Stimulated activated naive B cell treated with anti-CD40 and anti-IgM and Interleukin-4, amounts not matched to agents 10 μg/mL and 1 μg/mL and 100 μg/mL, for 72 hours (primary cell): ENCODE data around the gene ARHGDIG.

Experiments used
- ATAC-seq, 2 donors: fragments of 150-1000 bp; cut with Tn5 transposase; replicated peaks; 2 replicates each; pipeline ENCODE4 v1.10.0; 2021; ENCODE audit warnings: moderate library complexity in 1 of 2
- DNase-seq: peaks from one replicate; pipeline ENCODE4 v3.0.0; 2021
- H3K27ac Mint-ChIP-seq: one replicate; pipeline ENCODE4 v1.8.0; 2022; ENCODE audit warnings: mild to moderate bottlenecking, mixed read lengths
- H3K27me3 Mint-ChIP-seq, 2 donors: one replicate each; pipeline ENCODE4 v1.8.0; 2022; ENCODE audit warnings: mixed read lengths in 2 of 2
- H3K36me3 Mint-ChIP-seq, 2 donors: one replicate each; pipeline ENCODE4 v1.8.0; 2022; ENCODE audit warnings: mixed read lengths in 2 of 2, mild to moderate bottlenecking in 1 of 2
- H3K4me1 Mint-ChIP-seq, 2 donors: one replicate each; pipeline ENCODE4 v1.8.0; 2022; ENCODE audit warnings: mixed read lengths in 2 of 2, mild to moderate bottlenecking in 1 of 2
- H3K4me3 Mint-ChIP-seq, 2 donors: one replicate each; pipeline ENCODE4 v1.8.0; 2022; ENCODE audit warnings: mild to moderate bottlenecking in 2 of 2, mixed read lengths in 2 of 2, moderate library complexity in 1 of 2
- H3K9me3 Mint-ChIP-seq, 2 donors: one replicate each; pipeline ENCODE4 v1.8.0; 2022; ENCODE audit warnings: mixed read lengths in 2 of 2, mild to moderate bottlenecking in 1 of 2

The ARHGDIG gene

GRCh38 chr16:280552-280951 lies at the start of gene ARHGDIG:
TSS of gene ARHGDIG (plus strand) at chr16:280591. CDS start at chr16:280681, 90 bp downstream.
- no peak for DNase-seq
- peaks cover 31 to 52% of the 10 kb centered on the region in 2 donors for H3K27me3 Mint-ChIP-seq
- ATAC-seq: no peak
- no peak within 1 kb of the TSS for H3K27ac Mint-ChIP-seq
- peaks cover 11 to 12% of the 10 kb centered on the region in 2 donors for H3K36me3 Mint-ChIP-seq
- H3K9me3 Mint-ChIP-seq: no peaks in the 10 kb centered on the region
- H3K4me1 Mint-ChIP-seq: peaks cover 4 to 23% of the 10 kb centered on the region in 2 donors
- no peak within 1 kb of the TSS for H3K4me3 Mint-ChIP-seq

- Mint-ChIP-seq H3K27me3 (no peaks in the 10 kb centered on the region), H3K36me3 (peaks cover 5 to 24% of the 10 kb centered on the region in 2 donors), H3K27ac (no peak overlapping the region), H3K4me1 (peaks cover 21 to 34% of the 10 kb centered on the region in 2 donors), H3K4me3 (no peak overlapping the region), H3K9me3 (peaks cover 0 to 2% of the 10 kb centered on the region in 2 donors)
- ATAC-seq: no peak
- no peak for DNase-seq
Observed at GRCh38 chr16:230949-231348, 49.4 kb upstream of the ARHGDIG start.

GRCh38 chr16:234468-235305 lies 45.7 kb upstream of the ARHGDIG start, which contains the start of gene FAM234A:
TSS of gene FAM234A (plus strand) at chr16:234821. CDS start at chr16:254414, 19,593 bp downstream.
- H3K9me3 Mint-ChIP-seq: peaks cover 0 to 2% of the 10 kb centered on the region in 2 donors
- H3K27me3 Mint-ChIP-seq: no peaks in the 10 kb centered on the region
- H3K4me1 Mint-ChIP-seq: peaks cover 11 to 22% of the 10 kb centered on the region in 2 donors
- peak within 1 kb of the TSS; percentile 97 for H3K27ac Mint-ChIP-seq
- DNase-seq: peak; percentile 94
- H3K4me3 Mint-ChIP-seq: peak within 1 kb of the TSS; percentile 93 to 96
- ATAC-seq: peak; percentile 90 to 92
- peaks cover 8 to 14% of the 10 kb centered on the region in 2 donors for H3K36me3 Mint-ChIP-seq

GRCh38 chr16:239948-240277 lies 40.5 kb upstream of the ARHGDIG start:
- Mint-ChIP-seq H3K4me1 (peaks cover 18 to 56% of the 10 kb centered on the region in 2 donors), H3K36me3 (peaks cover 21 to 30% of the 10 kb centered on the region in 2 donors), H3K9me3 (peaks cover 0 to 2% of the 10 kb centered on the region in 2 donors), H3K27me3 (no peaks in the 10 kb centered on the region), H3K27ac (peak overlapping the region; percentile 57), H3K4me3 (peak overlapping the region; percentile 14 to 51)
- ATAC-seq (peak; percentile 5 to 6), DNase-seq (no peak)

GRCh38 chr16:240559-240958 lies 39.8 kb upstream of the ARHGDIG start:
- H3K27ac Mint-ChIP-seq: peak overlapping the region; percentile 57
- DNase-seq: no peak

GRCh38 chr16:242281-242680 lies 38.1 kb upstream of the ARHGDIG start:
- no peak for DNase-seq
- Mint-ChIP-seq H3K9me3 (no peaks in the 10 kb centered on the region), H3K27ac (no peak overlapping the region), H3K36me3 (peaks cover 21 to 34% of the 10 kb centered on the region in 2 donors), H3K4me3 (no peak overlapping the region), H3K27me3 (no peaks in the 10 kb centered on the region), H3K4me1 (peaks cover 13 to 53% of the 10 kb centered on the region in 2 donors)
- no peak for ATAC-seq

More at GRCh38 chr16:240559-240958, 39.8 kb upstream of the ARHGDIG start:
- H3K27me3 Mint-ChIP-seq: no peaks in the 10 kb centered on the region
- ATAC-seq: no peak
- H3K9me3 Mint-ChIP-seq: peaks cover 0 to under 1% of the 10 kb centered on the region in 2 donors
- peak overlapping the region in 1 of 2 donors; percentile 51 for H3K4me3 Mint-ChIP-seq
- H3K36me3 Mint-ChIP-seq: peaks cover 23 to 35% of the 10 kb centered on the region in 2 donors
- peaks cover 17 to 50% of the 10 kb centered on the region in 2 donors for H3K4me1 Mint-ChIP-seq

- H3K9me3 Mint-ChIP-seq: no peaks in the 10 kb centered on the region
- peaks cover 19 to 38% of the 10 kb centered on the region in 2 donors for H3K36me3 Mint-ChIP-seq
- no peak for DNase-seq
- peaks cover 13 to 49% of the 10 kb centered on the region in 2 donors for H3K4me1 Mint-ChIP-seq
- no peak overlapping the region for H3K4me3 Mint-ChIP-seq
- H3K27ac Mint-ChIP-seq: no peak overlapping the region
- no peaks in the 10 kb centered on the region for H3K27me3 Mint-ChIP-seq
- no peak for ATAC-seq
Observed at GRCh38 chr16:243348-243747, 37.0 kb upstream of the ARHGDIG start.

GRCh38 chr16:245105-245504 lies 35.3 kb upstream of the ARHGDIG start:
- no peak overlapping the region for H3K27ac Mint-ChIP-seq
- peaks cover 7 to 41% of the 10 kb centered on the region in 2 donors for H3K4me1 Mint-ChIP-seq

GRCh38 chr16:247027-247426 lies 33.4 kb upstream of the ARHGDIG start:
- Mint-ChIP-seq H3K27me3 (no peaks in the 10 kb centered on the region), H3K4me3 (no peak overlapping the region), H3K27ac (no peak overlapping the region), H3K36me3 (peaks cover 27 to 43% of the 10 kb centered on the region in 2 donors), H3K9me3 (no peaks in the 10 kb centered on the region), H3K4me1 (peaks cover 3 to 29% of the 10 kb centered on the region in 2 donors)
- DNase-seq (no peak), ATAC-seq (no peak)

More at GRCh38 chr16:245105-245504, 35.3 kb upstream of the ARHGDIG start:
- Mint-ChIP-seq H3K36me3 (peaks cover 21 to 34% of the 10 kb centered on the region in 2 donors), H3K9me3 (no peaks in the 10 kb centered on the region), H3K4me3 (no peak overlapping the region), H3K27me3 (no peaks in the 10 kb centered on the region)
- ATAC-seq: no peak
- DNase-seq: no peak

- Mint-ChIP-seq H3K27me3 (no peaks in the 10 kb centered on the region), H3K27ac (no peak overlapping the region), H3K4me1 (peaks cover 6 to 34% of the 10 kb centered on the region in 2 donors), H3K4me3 (no peak overlapping the region), H3K9me3 (no peaks in the 10 kb centered on the region), H3K36me3 (peaks cover 30 to 39% of the 10 kb centered on the region in 2 donors)
- ATAC-seq (no peak), DNase-seq (no peak)
Observed at GRCh38 chr16:249431-249830, 31.0 kb upstream of the ARHGDIG start.

GRCh38 chr16:252366-253337 lies 27.7 kb upstream of the ARHGDIG start:
- H3K4me1 Mint-ChIP-seq: peaks cover 8 to 25% of the 10 kb centered on the region in 2 donors
- no peaks in the 10 kb centered on the region for H3K27me3 Mint-ChIP-seq
- peaks cover 43 to 44% of the 10 kb centered on the region in 2 donors for H3K36me3 Mint-ChIP-seq
- ATAC-seq (peak; percentile 94 to 96), DNase-seq (peak; percentile 29)
- H3K9me3 Mint-ChIP-seq: no peaks in the 10 kb centered on the region
- peak overlapping the region; percentile 97 for H3K27ac Mint-ChIP-seq
- peak overlapping the region; percentile 79 to 89 for H3K4me3 Mint-ChIP-seq

- peaks cover 41 to 44% of the 10 kb centered on the region in 2 donors for H3K36me3 Mint-ChIP-seq
- H3K4me3 Mint-ChIP-seq: peak overlapping the region in 1 of 2 donors; percentile 30
- ATAC-seq: no peak
- no peak for DNase-seq
- H3K4me1 Mint-ChIP-seq: peaks cover 8 to 25% of the 10 kb centered on the region in 2 donors
- H3K27me3 Mint-ChIP-seq: no peaks in the 10 kb centered on the region
- no peaks in the 10 kb centered on the region for H3K9me3 Mint-ChIP-seq
- H3K27ac Mint-ChIP-seq: no peak overlapping the region
Observed at GRCh38 chr16:253833-254232, 26.6 kb upstream of the ARHGDIG start.

GRCh38 chr16:254461-254860 lies 25.9 kb upstream of the ARHGDIG start:
- Mint-ChIP-seq H3K4me3 (no peak overlapping the region), H3K9me3 (no peaks in the 10 kb centered on the region), H3K27ac (no peak overlapping the region), H3K36me3 (peaks cover 41 to 47% of the 10 kb centered on the region in 2 donors), H3K27me3 (no peaks in the 10 kb centered on the region), H3K4me1 (peaks cover 8 to 25% of the 10 kb centered on the region in 2 donors)
- DNase-seq (no peak), ATAC-seq (no peak)

GRCh38 chr16:255183-255582 lies 25.2 kb upstream of the ARHGDIG start:
- Mint-ChIP-seq H3K27me3 (no peaks in the 10 kb centered on the region), H3K4me1 (peaks cover 8 to 25% of the 10 kb centered on the region in 2 donors), H3K4me3 (no peak overlapping the region), H3K36me3 (peaks cover 40 to 48% of the 10 kb centered on the region in 2 donors), H3K27ac (no peak overlapping the region), H3K9me3 (no peaks in the 10 kb centered on the region)
- ATAC-seq (no peak), DNase-seq (no peak)
